Left ventricle myocardium superior (tissue), 1 donor: ENCODE data around the gene DLG2. TPM values are rescaled to one million over a fixed set of nuclear protein-coding genes. Genes with fewer than 3 reads are reported as not detected.
A peak's percentile ranks its signal among the peaks of the same experiment; 100 is the strongest.

Experiments
- ATAC-seq: fragments of 200-7000 bp; cut with Tn5 transposase; one replicate; pipeline ENCODE4 v1.9.1; 2020; ENCODE audit warnings: mild to moderate bottlenecking, moderate library complexity
- DNase-seq: peaks from one replicate; pipeline ENCODE4 v3.0.0-alpha.2; 2020
- intact Hi-C: fragments of 100-400 bp; cut with micrococcal nuclease; formaldehyde crosslinking; loops from one replicate; pipeline ENCODE4 v1.11.0; 2022
- total RNA-seq: library from RNA; stranded (reverse); fragmentation: NEBNext Ultra II Directional; extraction: Animal tissue kit (Norgen Biotek cat#: 25700); gene quantifications from one replicate; pipeline ENCODE4 v1.2.1, GENCODE V29; 2021
- donor health status: DM: no; HTN: yes; CAD: no; lungs with severe emphysema.

DLG2 gene
- total RNA-seq, 1 donor from 2014 or later = 5.7 TPM

DNA sequence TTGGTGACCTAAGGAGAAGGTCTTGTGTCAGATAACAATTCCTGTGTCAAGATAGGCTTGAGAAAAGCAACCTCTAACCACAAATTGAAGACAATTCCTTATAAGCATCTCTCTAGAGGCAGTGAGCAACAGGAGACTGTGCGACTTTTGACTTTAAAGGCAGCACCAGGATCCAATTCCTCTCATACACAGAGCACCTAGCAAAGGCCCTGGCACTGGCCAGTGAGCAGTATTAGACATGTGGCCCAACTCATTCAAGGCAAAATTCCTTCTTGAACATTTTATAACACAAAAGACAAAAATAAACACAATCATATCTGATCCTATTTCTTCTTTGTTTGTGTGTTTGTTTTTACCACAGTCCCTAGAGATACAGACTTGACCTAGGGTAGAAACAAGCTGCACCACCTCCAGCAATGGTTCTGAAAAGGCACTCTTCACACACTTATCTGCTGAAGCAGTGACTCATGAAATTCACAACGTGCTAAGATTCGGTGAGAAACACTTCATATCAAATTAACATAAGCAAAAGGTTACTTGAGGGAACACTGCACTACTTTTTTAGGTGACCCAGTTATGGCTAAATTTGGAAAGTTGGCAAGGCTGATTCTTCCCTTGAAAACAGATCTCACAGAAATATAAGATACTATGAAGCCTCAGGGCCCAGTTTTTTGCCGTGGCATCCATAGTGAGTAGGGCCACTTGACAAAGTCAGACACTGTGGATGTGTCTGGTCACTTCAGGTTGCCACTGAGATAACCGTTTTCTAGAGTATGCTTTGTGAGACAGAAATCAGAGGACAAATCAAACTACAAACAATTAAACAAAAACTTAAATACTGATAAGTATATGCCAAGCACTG lies 1018.9 kb downstream of the DLG2 start:
- DNase-seq = no peak
- ATAC-seq = peak; percentile 74
- intact Hi-C loops = no loop called here

GRCh38 chr11:84594602-84595001 lies 1032.5 kb downstream of the DLG2 start:
- no peak for DNase-seq
- peak; percentile 23 for ATAC-seq
- intact Hi-C loops = no loop called here

DNA sequence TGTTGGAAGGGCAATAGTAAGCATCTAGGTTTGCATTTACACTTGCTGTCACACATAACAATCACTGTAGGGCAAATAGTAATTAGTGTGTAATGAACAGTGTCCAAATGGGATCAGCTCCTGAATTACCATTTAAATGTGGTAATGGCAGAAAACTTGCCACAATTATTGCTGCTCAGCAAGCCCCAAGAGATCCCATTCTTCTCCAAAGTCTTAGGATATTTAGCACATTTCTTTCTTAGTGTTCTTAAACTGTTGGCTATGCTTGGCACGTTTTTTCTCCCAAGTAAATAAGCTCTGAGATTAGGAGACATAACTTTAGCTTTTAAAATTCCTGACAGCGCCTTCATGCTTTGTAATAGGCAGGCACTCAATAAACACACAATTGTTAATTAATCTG lies 1037.0 kb downstream of the DLG2 start:
- intact Hi-C loops = no loop called here
- ATAC-seq = no peak
- no peak for DNase-seq

DNA sequence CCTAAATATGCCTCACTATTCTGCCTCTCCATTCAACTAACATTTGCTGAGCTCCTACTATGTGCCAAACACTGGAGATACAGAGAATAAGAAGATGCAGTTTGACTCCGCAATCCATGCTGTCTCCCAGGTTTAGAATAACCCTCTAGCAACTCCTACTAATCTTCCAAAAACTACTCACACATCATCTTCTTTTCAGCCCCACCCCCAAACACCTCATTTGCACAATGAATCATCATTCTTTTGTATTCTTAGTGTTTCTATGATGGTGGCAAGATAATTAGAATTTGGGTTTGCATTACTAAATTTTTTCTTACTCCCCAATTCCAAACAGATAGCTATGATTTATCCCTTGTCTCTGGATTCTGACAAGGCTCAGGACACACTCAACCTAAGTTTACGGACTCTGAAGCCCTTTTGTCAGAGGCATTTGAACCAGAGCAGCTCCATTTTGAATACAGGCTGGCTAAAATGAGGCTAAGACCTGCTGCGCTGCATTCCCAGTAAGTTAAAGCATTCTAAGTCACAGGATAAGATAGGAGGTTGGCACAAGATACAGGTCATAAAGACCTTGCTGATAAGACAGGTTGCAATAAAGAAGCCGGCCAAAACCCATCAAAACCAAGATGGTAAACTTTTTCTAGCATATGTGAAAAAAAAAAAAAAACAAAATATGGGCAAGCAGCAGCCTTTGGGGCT lies 1038.9 kb downstream of the DLG2 start:
- ATAC-seq = no peak
- intact Hi-C loops = no loop called here
- DNase-seq = no peak

GRCh38 chr11:84583106-84583505 lies 1044.0 kb downstream of the DLG2 start:
- ATAC-seq (no peak), DNase-seq (no peak)
- intact Hi-C loops = no loop called here

GRCh38 chr11:84581083-84581482 lies 1046.1 kb downstream of the DLG2 start:
- no peak for DNase-seq
- intact Hi-C loops = no loop called here
- no peak for ATAC-seq

DNA sequence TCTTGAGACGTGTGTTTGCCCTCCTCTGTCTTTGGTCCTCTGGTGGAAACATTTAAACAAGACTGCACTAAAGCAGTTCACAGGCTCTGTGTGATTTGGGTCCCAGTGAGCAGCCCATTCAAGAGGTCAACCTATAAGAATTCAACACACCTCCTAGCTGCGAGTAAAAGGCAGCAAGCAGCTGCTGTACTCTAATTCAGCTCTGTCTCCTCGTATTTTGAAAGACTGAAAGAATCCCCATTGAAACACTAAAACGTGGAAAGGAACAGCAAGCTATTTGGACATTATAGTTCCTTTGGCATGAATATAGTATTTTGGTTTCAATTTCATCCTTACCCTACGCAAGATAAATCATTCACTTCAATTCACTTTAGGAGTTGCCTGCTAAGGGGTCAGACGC lies 1046.7 kb downstream of the DLG2 start:
- ATAC-seq (no peak), DNase-seq (no peak)
- intact Hi-C loops = no loop called here

GRCh38 chr11:84573868-84574267 lies 1053.3 kb downstream of the DLG2 start:
- DNase-seq = no peak
- ATAC-seq = no peak
- intact Hi-C loops = no loop called here

DNA sequence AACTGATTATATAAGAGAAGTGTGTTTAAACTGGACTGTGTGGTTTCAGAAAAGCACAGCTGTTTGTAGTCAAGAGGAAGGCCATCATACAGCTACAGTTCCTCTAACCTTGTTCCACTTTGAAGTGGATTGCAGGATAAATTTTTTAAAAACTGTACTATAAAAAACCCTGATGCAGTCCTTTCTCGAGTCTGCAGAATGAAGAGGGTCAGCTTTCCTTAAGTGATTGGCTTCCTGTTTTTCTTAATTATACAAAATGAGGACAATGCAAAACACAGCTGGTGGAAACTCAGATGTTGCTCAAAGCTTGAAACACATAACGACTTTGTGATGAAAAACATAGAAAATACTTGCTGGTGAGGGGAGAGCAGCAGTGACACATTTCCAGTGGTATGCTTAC lies 1060.5 kb downstream of the DLG2 start:
- DNase-seq (no peak), ATAC-seq (no peak)
- intact Hi-C loops = no loop called here

GRCh38 chr11:84564867-84565184 lies 1062.3 kb downstream of the DLG2 start:
- no peak for DNase-seq
- intact Hi-C loops = no loop called here
- ATAC-seq = no peak

DNA sequence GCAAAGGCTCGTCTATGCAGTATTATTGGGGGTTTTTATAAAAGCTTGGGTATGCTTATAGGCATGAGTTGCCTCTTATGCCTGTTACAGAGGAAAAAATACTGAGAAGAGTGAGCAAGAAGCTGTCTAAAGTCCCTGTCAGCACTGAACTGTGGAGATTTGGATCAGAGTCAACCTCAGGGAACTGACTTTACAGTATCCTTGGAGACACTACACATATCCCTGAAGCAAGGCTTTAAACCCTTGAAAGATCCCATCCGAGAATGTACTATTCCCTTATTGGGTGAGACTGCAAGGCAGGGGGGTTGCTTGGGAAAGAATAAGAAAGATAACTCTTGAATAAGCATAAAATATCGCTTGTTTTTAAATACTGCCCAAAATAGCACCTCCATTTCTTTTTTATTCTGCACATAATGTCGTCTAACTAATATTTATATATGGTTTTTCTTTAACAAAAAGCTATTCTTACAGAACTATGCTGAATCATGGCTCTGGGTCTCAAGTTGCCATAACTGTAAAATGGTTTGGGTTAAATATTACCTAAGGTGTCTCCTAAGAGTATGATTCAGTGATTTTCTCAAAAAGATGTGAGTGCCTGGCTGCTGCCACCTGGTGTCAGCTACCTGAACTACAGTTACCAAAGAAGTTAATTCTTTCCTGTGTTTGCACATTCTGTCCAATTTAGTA lies 1062.8 kb downstream of the DLG2 start:
- ATAC-seq (no peak), DNase-seq (no peak)
- intact Hi-C loops = no loop called here

DNA sequence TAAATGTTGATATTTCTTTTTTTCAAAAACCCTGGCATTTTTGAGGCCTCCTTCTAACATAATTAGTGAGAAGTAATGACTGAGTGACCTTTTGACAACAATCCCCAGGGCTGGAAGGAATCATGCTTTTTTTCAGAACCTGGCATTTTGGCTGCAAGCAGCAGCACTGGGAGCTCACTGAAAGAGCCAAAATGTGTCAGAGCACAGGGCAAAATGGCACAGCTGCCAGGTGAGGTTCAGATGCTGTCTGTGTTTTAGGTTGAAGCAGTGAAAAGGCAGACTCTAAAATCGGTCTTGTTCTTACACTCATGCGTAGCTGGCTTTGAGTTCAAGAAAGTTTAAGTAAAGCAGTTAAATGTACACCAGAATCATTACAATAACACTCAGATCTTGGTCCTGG lies 1063.8 kb downstream of the DLG2 start:
- no peak for DNase-seq
- intact Hi-C loops = no loop called here
- ATAC-seq = no peak

- intact Hi-C loops = no loop called here
- ATAC-seq (no peak), DNase-seq (no peak)
Observed at GRCh38 chr11:84560206-84560605, 1066.9 kb downstream of the DLG2 start.

DNA sequence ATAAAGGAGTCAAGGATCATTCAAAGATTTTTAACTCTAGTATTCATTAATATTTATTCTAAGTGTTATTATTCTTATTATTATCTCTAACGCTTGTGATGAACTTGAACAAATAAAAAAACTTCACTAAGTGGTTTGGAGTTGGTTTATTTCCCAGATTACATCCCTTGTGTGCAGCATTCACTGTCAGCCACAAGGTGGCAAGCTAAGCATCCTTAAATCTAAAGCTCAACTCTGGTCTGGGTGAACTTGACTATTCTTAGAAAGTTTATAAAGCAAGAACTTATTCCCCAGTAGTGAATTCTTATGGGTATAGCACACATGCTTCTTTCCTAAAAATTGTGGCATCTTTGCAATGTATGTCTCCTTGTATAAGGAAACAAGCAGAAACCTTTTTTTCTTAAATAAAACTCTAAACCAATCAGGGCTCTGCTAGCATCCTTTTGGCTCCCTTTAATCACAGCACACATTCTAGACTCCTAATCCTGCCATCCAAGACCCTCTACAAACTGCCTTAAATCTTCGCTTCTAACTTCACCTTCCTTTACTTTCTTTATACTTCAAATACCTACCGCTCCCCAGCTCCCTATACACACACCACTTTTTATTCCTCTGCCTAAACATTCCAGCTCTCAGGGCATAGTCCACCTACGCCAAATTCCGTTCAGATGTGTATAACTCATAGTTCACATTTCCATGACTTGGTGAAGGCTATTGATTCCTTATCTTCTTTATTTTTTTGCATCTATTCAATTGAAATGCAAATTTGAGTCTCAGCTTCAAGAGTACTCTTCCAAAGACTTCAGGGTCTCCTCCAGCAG lies 1068.8 kb downstream of the DLG2 start:
- intact Hi-C loops = loop anchor here (5.0 kb wide), 1 partner anchor 159 kb away; no protein-coding TSS in a partner anchor
- DNase-seq = no peak
- ATAC-seq = peak; percentile 60

DNA sequence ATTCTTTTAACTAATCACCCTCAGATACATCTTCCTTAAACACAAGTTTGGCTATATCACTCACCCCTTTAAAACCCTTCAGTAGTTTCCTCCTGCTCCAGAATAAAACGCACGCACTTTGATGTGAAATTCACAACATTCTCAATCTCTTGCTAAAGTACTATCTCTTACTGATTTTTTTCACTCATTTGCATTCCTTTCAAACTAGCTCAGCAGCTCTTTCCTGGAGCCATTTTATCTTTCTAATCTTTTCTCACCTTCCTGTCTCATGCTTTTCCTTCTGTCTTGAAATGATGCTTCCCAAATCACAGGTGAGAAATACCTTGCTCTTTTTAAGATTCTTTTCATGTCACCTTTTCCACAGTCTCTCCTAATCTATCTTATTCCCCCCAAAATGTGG lies 1074.4 kb downstream of the DLG2 start:
- no peak for ATAC-seq
- intact Hi-C loops = no loop called here
- no peak for DNase-seq

GRCh38 chr11:84549217-84549616 lies 1077.9 kb downstream of the DLG2 start:
- intact Hi-C loops = no loop called here
- ATAC-seq (no peak), DNase-seq (no peak)

DNA sequence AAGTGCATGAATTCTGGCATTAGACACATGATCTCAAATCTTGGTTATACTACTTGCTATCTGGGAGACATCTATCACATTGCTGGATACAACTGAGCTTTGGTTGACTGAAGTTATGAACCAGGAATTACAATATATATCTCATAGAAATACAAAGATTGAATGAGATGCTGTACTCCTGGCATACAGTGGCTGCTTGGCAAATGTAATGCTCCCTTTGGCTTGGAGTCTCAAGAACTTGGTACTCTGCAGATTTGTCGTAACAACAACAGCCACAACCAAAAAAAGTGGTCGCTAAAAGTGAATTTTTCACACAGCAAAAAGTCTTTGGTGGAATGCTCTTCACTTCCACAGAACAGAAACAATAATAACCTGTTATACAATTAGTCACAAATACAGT lies 1082.6 kb downstream of the DLG2 start:
- intact Hi-C loops = no loop called here
- no peak for ATAC-seq
- DNase-seq = no peak

DNA sequence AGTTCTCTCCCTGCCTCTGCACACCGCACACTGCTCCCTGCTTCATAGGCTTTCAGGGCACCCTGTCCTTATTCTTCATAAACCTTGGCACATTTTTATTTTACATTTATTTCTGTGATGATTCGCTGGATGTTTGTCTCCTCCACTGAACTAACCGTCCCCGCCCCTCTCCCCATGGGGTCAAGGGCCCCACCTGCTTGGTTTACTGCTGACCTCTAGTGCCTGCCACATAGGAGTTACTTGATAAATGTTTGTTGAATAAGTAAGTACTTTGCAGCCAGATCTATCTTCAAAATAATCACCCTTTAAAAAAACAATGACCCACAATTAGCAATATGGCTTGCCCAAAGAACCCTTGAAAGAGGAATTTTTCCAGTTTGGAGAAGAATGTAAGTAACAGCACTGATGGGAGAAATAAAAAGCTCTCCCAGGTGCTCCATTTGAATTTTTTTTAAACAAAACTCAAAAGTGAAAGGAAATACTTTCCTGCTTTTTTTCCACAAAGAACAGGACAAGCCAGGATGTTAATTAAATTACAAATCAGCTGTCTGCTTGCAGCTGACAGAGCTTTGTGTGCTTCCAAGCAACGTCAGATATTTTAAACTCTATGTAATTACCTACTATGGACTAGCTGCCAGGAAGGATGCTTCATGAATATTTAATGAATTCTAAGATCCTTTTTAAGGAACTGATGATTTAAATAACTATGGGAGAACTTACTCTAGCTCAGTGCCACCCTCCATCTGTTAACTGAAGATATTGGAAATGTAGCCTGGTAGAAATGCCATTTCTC lies 1083.6 kb downstream of the DLG2 start:
- ATAC-seq = no peak
- DNase-seq = no peak
- intact Hi-C loops = no loop called here
